HG03196 (cell line): ENCODE data around the gene NFE2L2.
"Not testable (repeated sequence)": the region's sequence is repeated elsewhere in the genome, so short reads cannot be mapped to it uniquely, and the experiment has no call there.

Experiments
- ATAC-seq: cut with Tn5 transposase; IDR thresholded peaks from one replicate; pipeline ENCODE4 v1.9.1; 2021; ENCODE audit not compliant: unreplicated experiment

NFE2L2 gene

GRCh38 chr2:177281400-177282180 lies 17.1 kb upstream of the NFE2L2 start:
- ATAC-seq: peak; percentile 50

DNA sequence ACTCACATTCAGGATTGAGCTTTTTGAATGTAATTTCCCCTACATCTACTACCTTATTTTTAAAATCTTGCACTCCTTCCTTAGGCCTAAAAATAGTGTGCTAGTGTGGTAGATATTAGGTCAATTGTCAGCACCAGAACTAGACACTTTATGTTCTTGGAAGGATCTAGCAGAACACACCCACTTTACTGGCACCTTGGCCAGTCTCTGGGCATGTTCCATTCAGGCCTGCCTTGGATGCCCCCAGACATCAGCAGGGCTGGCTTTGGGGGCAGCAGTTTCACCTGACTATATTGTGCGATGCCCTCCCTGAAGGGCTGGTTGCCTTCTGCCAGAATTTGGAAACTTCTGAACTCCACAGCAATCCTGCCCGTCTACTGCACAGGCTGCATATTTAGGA lies 15.3 kb upstream of the NFE2L2 start:
- ATAC-seq: no peak

DNA sequence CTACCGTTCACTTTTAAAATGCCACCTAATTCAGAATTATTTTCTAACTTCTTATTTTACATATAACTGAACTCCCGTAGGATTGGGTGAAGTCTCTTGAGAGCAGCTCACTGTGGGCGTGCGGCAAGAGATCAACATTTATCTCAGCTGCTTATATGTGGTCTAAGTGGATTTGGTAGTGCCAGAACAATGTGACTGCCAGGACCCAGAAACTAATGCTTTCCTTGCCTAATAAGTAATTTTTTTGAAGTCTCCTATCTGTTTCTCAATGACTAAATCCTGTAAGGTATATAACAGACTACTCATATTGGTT lies 11.2 kb upstream of the NFE2L2 start:
- ATAC-seq: no peak

DNA sequence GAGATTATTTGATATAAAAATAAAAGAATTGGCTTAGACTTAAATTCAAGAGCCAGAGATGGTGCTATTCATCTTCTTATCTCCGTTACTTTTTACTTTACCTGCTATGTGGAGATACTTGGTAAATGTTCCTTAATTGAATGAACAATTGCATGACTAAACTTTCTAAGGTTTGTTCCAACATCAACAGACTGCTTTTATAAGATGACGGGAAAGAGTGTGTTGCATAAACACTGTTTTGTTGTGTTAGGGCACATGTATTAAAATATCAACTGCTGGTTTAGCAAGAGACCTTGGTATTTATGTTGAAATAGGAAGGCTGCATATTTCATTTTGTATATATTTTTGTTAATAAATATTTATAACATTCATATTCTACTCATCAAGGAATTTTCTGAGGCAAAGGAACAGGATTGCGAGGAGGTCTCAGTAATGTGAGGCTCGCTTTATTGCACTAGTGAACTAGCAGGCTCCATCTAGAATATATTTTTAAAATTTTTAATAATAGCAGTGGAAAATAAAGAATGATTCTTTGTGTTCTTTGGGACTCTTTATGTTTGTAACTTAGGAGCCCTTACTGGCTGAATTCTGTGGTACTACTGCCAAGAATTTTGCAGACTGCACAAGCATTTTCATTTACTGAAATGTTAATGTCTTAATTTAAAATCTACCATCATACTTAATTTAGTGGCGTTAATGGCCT lies 10.7 kb upstream of the NFE2L2 start:
- ATAC-seq: no peak

DNA sequence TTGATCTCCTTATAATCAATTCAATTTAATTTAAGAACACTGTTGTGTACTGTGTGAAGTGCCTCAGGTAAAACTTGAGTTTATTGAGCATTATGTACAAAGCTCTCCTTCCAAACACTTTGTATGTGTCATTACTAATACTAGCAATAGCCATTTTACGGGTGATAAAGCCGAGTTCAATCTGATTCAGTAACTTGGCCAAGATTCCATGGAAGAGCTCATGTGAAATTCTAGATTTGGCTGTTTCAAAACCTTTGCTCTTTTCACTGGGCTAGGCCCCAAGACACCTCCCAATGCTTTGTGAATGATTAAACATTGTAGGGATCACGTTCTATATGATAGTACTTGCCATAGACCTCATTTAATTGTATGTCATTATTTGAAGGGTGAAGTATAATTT lies 8.9 kb upstream of the NFE2L2 start:
- ATAC-seq: no peak

DNA sequence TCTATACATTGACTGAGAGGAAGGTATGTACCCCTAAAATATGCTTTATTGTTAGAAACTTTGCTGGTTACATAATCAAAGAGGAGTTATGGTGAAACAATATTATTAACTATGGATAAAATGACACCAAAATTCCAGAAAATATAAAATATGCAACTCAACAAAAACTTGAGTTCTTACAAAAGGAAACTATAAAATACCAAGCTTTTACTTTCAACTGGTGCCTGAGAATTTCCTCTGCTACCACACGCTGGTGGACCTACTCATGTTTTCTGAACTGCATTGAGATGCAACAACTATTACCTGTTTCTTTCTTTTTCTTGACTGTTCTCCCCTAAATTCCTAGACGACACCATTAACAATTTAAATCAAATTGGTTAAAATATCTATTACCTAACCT lies 8.2 kb upstream of the NFE2L2 start:
- ATAC-seq: no peak

DNA sequence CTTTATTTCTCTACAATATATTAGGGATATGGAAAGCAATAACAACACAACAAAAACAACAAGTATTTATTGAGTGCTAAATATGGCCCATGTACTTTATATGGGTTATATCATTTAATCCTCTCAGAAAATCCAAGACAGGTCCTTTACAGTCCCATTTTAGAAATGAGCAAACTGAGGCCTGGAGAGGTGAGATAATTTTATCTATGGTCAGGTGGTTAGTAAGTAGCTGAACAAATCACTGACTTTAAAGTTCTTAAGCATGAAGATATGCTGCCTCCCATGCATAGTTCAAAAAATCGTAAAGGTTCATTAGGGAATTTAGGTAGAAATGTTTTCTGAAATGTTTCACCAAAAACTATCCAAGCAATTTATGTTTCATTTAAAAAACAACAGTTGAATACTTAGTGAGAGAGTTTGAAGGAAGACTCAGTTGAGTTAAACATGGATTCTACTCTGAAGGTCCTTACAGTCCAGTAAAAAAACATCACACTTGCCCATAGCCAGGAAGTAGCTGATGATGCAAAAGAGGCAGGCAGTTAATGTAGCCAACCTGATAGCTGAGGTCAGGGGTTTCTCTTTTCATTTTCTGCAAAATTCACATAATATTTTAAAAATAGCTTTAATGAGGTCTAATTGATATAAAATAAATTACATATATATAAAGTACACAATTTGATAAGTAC lies 7.6 kb upstream of the NFE2L2 start:
- ATAC-seq: no peak

- no peak for ATAC-seq
Observed at GRCh38 chr2:177270531-177270930, 6.0 kb upstream of the NFE2L2 start.

DNA sequence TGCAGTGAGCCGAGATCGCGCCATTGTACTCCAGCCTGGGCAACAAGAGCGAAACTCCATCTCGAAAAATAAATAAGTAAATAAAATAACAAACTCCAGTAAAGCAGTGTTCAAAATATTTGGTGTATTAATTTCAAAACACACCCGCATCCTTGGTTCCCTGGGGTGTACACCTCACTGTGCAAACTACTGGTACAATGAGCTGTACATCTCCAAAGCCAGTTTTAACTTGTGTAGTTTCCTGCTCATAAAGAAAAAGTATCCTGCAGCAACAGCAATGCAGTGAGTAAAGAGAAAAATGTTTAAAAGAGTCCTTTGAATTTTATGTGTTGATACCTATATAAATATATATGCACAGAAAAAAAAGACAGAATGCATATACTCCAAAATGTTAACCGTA lies 4.4 kb upstream of the NFE2L2 start:
- no peak for ATAC-seq

- ATAC-seq: no peak
Observed at GRCh38 chr2:177268187-177268871, 3.8 kb upstream of the NFE2L2 start.

GRCh38 chr2:177266955-177267354 lies 2.4 kb upstream of the NFE2L2 start:
- not testable (repeated sequence) for ATAC-seq

DNA sequence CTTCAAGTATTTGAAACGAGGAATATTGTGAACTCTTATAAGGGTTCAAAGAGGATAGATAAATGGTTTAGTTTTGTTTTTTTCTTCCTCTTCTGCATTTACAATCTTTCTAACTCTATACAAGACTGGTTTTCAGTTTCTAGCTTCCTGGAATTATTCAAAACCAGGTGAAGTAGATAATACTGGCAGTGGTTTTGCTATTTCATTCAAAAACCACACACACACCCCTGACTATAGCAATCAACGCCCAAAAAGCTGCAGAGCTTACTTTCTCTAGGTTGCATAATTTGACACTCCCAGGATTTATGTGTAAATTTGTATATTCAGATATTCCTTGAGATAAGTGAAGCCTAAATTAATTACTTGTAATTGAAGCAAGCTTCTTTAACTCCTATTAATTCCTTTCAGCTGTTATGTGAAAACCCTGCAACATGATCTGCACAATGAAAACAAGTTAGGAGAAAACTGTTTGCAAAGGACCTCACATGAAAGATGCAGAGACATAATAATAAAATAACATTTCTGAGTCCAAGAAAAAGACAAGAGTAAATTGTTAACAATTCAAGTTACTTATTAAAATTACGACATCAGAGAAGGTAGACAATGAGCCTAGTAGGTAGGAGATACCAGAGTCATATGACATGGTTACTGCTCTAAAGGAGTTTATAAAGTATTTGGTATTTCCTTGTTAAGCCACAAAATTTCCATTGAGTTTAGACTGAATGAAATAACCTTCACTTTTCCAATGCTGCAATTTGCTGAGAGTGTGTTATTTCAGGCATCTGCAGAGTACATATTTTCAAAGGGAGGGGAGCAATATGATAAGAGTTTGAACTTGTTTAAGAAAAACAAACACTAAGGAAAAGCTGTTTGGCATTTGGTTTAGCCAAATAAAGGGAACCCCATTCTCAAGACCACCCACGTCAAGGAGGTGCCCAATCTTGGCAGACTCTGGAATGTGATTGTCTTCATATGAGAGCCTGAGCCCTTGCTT lies 1.6 kb upstream of the NFE2L2 start:
- ATAC-seq: no peak

- no peak for ATAC-seq
Observed at GRCh38 chr2:177264209-177264692, 276 bp downstream of the NFE2L2 start.

DNA sequence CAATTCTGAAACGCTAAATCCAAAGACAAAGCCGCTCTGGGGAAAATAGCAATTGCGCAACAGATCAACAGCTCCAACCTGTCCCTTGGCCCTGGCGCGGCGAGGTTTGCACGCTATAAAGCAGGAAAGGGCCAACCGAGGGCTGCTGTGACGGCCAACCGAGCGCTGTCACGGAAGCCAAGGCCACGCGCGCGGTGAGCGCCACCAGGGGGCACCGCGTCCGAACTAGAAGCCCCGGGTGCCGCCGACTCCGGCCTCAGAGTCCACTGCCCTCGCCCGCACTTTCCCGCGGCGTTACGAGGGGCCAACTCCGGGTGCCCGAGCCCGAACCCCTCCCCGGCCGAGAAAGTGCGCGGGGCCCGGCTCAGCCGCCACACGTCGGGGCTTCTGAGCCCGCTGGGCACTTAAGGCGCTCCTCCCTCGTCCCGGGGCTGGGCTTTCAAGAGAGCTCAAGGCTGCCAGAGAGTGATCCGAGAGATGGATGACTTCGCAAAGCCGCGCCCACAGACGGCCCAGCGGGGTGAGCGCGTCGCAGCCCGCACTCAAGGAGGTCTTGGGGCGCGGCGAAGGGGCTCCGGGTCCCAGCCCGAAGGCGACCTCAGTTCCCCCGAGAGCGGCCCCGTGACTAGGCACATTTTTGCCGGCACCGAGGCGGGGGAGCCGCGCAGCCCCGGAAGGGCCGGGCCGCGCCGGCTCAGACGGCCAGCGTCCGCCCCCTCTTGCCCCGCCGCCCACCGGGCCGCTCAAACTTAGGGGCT lies 897 bp downstream of the NFE2L2 start:
- peak; percentile 60 for ATAC-seq

GRCh38 chr2:177262958-177263450 lies 1.5 kb downstream of the NFE2L2 start:
- no peak for ATAC-seq

GRCh38 chr2:177262092-177262491 lies 2.4 kb downstream of the NFE2L2 start:
- ATAC-seq: no peak

DNA sequence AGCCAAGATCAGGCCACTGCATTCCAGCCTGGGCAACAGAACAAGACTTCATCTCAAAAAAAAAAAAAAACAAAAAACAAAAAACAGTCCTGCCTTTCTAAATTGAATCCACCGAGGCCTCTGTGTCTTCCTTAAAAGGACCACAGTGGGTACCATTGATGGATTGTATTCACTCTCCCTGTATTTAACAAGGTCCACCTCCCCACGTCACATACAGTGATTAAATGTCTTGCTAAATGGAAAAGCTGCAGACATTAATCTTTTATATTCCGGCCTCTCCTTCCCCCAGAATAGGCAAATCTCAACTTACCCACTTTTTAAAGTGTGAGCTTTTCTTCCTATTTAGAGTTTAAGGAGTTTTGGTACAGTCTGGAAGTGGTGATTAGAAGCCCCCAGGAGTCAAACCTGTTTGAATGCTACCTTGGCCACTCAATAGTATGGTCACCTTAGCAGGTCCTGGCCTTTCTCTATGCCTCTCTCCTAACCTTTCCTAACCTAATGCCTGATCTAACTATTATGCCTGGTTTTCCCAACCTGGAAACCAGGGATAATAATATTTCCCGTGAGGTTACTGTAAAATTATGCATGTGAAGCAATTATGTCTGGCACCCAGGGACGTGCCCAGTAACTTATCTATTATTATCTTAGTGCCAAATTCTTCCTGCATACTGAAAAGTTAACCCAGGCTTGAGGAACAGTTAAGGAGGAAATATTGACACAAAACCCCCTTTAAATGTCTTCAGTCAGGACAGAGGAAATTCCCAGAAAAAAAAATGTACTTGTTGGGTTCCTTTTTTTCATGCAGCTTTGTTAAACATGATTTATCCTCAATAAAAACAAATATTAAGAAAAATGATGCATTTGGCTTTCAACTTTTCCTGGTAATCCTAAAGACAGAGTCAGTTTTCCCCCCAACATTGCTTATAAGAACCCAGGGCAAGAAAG lies 3.1 kb downstream of the NFE2L2 start:
- ATAC-seq: no peak

DNA sequence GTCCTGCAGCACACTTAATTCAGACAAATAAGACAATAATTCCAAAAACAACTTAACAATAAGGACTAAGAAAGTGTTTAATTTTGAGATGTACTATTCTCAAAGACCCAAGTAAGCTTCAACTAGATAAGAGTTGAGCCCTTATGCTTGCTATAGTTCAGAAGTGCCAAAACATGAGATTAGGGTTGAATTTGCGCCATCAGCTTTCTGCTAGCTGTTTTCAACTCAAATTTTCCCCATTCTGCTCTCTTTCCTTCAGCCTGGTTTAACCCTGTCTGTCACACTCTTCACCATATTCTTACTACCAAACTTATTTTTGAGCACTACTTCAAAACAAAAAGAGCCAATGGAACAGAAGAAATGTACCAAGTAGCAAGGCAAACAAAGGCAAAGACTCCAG lies 4.1 kb downstream of the NFE2L2 start:
- ATAC-seq: no peak
